ENCODE data around the gene RARG. TPM values are rescaled to one million over a fixed set of nuclear protein-coding genes. Genes with fewer than 3 reads are reported as not detected.

The RARG gene
- polyA plus RNA-seq, 1 experiment: 63.9 TPM

DNA sequence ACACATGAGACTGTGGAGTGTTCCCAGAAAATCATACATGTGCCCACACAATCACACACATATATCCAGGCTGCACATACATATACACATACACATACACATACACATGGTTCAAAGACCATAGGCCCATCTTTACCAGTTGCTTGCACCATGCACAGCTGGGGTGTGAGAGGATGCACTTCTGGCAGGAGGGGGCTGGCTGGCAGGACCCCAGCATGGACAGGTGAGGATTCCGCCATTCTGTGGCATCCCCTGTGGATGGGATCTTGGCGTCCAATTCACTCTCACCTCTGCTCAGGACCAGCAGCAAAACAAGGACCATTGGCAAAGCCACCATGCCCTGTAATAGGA, 31.9 kb downstream of the RARG start:
- ChIA-PET POLR2A (no interaction called here), CTCF (interaction anchor here (1.1 to 4.7 kb wide), 6 partner anchors 10 to 134 kb away, joined by 3 to 64 read pairs (median 12); partner anchors contain the start of genes CSAD and ZNF740)
- TF ChIP-seq, protein P1, sequence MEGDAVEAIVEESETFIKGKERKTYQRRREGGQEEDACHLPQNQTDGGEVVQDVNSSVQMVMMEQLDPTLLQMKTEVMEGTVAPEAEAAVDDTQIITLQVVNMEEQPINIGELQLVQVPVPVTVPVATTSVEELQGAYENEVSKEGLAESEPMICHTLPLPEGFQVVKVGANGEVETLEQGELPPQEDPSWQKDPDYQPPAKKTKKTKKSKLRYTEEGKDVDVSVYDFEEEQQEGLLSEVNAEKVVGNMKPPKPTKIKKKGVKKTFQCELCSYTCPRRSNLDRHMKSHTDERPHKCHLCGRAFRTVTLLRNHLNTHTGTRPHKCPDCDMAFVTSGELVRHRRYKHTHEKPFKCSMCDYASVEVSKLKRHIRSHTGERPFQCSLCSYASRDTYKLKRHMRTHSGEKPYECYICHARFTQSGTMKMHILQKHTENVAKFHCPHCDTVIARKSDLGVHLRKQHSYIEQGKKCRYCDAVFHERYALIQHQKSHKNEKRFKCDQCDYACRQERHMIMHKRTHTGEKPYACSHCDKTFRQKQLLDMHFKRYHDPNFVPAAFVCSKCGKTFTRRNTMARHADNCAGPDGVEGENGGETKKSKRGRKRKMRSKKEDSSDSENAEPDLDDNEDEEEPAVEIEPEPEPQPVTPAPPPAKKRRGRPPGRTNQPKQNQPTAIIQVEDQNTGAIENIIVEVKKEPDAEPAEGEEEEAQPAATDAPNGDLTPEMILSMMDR (IDR thresholded peaks at IDR 0.05; ENCODE audit: insufficient read depth, low read depth, low read length): no peak
- H3K4me3 ChIP-seq (ENCODE audit: low read depth, low read length): no peak overlapping the region
- no peaks in the 10 kb centered on the region for H3K36me3 ChIP-seq (ENCODE audit: control insufficient read depth, insufficient read depth, low read length)
- DNase-seq (ENCODE audit: low read depth): no peak
- no peaks in the 10 kb centered on the region for H3K27me3 ChIP-seq (ENCODE audit: control insufficient read depth, insufficient read depth, low read length)

DNA sequence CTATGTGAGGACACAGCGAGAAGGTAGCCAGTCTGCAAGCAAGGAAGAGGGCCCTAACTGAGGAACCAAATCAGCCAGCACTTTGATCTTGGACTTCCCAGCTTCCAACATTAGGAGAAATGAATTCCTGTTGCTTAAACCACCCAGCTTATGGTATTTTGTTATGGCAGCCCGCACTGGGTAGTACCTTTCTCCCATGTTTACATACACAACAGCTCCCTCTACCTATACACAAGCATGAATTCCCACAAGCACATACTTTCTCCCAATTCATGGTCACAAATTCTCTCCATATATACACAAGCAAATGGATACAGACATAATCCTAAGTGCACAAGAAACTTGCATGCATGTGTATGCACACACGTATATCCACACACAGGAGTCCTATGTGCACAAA, 32.3 kb downstream of the RARG start:
- Histone ChIP-seq H3K27me3 (ENCODE audit: control insufficient read depth, insufficient read depth, low read length) (no peaks in the 10 kb centered on the region), H3K36me3 (ENCODE audit: control insufficient read depth, insufficient read depth, low read length) (no peaks in the 10 kb centered on the region), H3K4me3 (ENCODE audit: low read depth, low read length) (no peak overlapping the region)
- ChIA-PET POLR2A (no interaction called here), CTCF (interaction anchor here (1.1 to 4.7 kb wide), 7 partner anchors 10 to 134 kb away, joined by 3 to 64 read pairs (median 17); partner anchors contain the start of genes CSAD and ZNF740)
- TF ChIP-seq, protein P1 (IDR thresholded peaks at IDR 0.05; ENCODE audit: insufficient read depth, low read depth, low read length): no peak
- DNase-seq (ENCODE audit: low read depth): no peak

DNA sequence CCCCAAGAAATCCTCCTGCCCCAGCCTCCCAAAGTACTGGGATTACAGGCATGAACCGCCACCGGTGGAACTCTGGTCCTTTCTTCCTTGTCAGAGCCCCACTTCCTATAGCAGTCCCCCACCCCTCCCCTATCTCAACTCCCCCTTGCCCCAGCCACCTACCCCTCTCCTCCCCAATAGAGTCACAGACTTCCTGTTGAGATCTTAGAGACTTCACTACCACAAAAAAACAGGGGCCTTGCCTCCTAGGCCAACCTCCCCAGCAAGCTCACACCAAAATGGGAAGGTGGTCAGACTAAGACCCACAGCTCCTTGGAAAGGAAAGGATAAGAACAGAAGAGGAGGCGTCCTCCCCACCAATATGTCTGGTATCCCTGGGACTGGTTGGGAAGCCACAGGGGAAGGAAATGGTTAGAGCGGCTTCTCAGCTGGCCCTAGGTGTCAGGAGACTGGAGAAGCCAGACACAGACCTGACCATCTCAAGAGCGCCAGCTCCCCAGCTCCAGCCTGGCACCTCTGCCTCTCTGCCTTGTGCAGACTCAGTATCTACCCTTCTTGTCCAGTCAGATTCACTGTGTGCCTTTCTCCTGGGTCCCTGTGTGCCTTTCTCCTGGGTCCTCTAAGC, 33.4 kb downstream of the RARG start:
- Histone ChIP-seq H3K4me3 (ENCODE audit: low read depth, low read length) (no peak overlapping the region), H3K27me3 (ENCODE audit: control insufficient read depth, insufficient read depth, low read length) (no peaks in the 10 kb centered on the region), H3K36me3 (ENCODE audit: control insufficient read depth, insufficient read depth, low read length) (no peaks in the 10 kb centered on the region)
- DNase-seq (ENCODE audit: low read depth): no peak
- CTCF ChIA-PET: interaction anchor here (0.6 to 4.7 kb wide), 15 partner anchors 8 to 146 kb away, joined by 3 to 64 read pairs (median 7); partner anchors contain the start of genes CSAD and ZNF740
- TF ChIP-seq, protein P1 (IDR thresholded peaks at IDR 0.05; ENCODE audit: insufficient read depth, low read depth, low read length): no peak
- POLR2A ChIA-PET: no interaction called here

DNA sequence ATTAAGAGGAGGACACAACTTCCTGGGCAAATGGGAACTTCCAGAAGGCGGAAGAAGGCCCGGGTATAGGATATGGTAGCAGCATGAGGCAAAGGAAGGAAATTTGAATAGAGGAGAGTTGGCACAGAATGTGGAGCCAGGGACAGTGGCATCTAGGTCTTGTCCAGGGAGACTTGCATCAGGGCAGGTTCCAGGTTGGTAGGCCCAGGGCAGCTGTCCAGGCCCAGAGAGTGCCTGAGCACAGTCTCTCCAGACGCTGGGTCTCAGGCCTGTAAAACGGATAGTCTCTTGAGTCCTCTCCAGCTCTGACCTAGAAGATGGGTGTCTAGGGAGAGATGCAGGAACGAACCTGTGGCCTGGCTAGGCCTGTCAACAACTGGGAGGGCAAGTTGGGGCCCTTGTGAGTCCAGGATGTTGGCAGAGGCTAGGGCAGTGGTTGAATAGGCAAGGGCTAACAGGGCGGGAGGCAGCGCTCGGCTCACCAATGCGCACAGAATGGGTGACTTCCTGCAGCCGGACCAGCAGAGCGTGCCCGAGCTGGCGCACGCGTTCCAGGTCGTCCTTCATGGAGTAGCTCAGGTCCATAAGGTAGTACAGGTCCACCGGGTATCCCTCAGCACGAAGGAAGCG, 34.9 kb downstream of the RARG start:
- DNase-seq (ENCODE audit: low read depth): no peak
- CTCF ChIA-PET: interaction anchor here (0.9 to 4.7 kb wide), 18 partner anchors 8 to 155 kb away, joined by 3 to 64 read pairs (median 6); partner anchors contain the start of genes CSAD and ZNF740
- POLR2A ChIA-PET: interaction anchor here (0.6 kb wide), 1 partner anchor 21 kb away, joined by 3 read pairs; no protein-coding TSS in a partner anchor
- H3K27me3 ChIP-seq (ENCODE audit: control insufficient read depth, insufficient read depth, low read length): no peaks in the 10 kb centered on the region
- no peak overlapping the region for H3K4me3 ChIP-seq (ENCODE audit: low read depth, low read length)
- TF ChIP-seq, protein P1 (IDR thresholded peaks at IDR 0.05; ENCODE audit: insufficient read depth, low read depth, low read length): no peak
- H3K36me3 ChIP-seq (ENCODE audit: control insufficient read depth, insufficient read depth, low read length): no peaks in the 10 kb centered on the region

DNA sequence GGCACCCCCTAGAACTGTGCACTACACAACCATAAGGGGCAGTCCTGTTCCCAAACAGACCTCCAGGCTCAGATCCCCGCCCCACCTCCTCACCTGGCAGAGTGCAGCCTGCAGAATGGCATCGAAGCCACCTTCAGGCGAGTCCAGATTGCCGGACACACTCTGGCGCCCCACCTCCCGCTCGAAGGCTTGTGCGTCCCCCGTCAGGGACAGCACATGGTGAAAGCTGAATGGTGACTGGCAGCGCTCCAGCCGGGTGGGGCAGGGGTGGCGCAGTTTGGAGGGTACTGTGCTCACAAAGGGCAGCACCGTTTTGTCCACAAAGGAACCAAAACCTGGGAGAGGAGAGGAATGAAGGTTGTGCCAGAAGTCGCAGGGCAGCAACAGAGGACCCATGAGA, 35.5 kb downstream of the RARG start:
- no peak for DNase-seq (ENCODE audit: low read depth)
- Histone ChIP-seq H3K36me3 (ENCODE audit: control insufficient read depth, insufficient read depth, low read length) (no peaks in the 10 kb centered on the region), H3K27me3 (ENCODE audit: control insufficient read depth, insufficient read depth, low read length) (no peaks in the 10 kb centered on the region), H3K4me3 (ENCODE audit: low read depth, low read length) (no peak overlapping the region)
- ChIA-PET CTCF (interaction anchor here (1.6 to 4.7 kb wide), 10 partner anchors 9 to 149 kb away, joined by 3 to 64 read pairs (median 16); partner anchors contain the start of genes CSAD and ZNF740), POLR2A (interaction anchor here (0.7 kb wide), 1 partner anchor 149 kb away, joined by 8 read pairs; no protein-coding TSS in a partner anchor)
- TF ChIP-seq, protein P1 (IDR thresholded peaks at IDR 0.05; ENCODE audit: insufficient read depth, low read depth, low read length): no peak

Measured in BJ (cell line).